Neural cell (in vitro differentiated cells): Measurements from ENCODE around the gene SPDYE9. TPM values are rescaled to one million over a fixed set of nuclear protein-coding genes. Genes with fewer than 3 reads are reported as not detected.
"Not testable (repeated sequence)": the region's sequence is repeated elsewhere in the genome, so short reads cannot be mapped to it uniquely, and the experiment has no call there.

ENCODE experiments used
- H2AFZ ChIP-seq: fragments of 200-600, 300-800 bp; sonication (generic), shearing (Covaris generic); 2 replicates; pipeline ENCODE4 v1.6.0; 2014; ENCODE audit warnings: low read depth, mild to moderate bottlenecking, antibody characterized with exemption, low read length, moderate library complexity
- H3F3A ChIP-seq: fragments of 200-600 bp; shearing (Covaris generic); 2 replicates; pipeline ENCODE4 v1.6.1; 2016; ENCODE audit warnings: mild to moderate bottlenecking, moderate library complexity, mixed read lengths, antibody characterized with exemption, low read length; ENCODE audit not compliant: insufficient read depth, poor library complexity, severe bottlenecking
- H3K27ac ChIP-seq: fragments of 200-600, 300-800 bp; sonication (generic), shearing (Covaris generic); 2 replicates; pipeline ENCODE4 v1.5.1; 2014; ENCODE audit warnings: mild to moderate bottlenecking, low read length, moderate library complexity
- H3K27me3 ChIP-seq: fragments of 300-800, 200-600 bp; sonication (generic), shearing (Covaris generic); 2 replicates; pipeline ENCODE4 v1.6.0; 2014; ENCODE audit warnings: mild to moderate bottlenecking, low read depth, low read length, moderate library complexity; ENCODE audit not compliant: insufficient read depth
- H3K36me3 ChIP-seq: fragments of 300-800, 200-600 bp; sonication (generic), shearing (Covaris generic); 2 replicates; pipeline ENCODE4 v1.5.1; 2014; ENCODE audit warnings: mild to moderate bottlenecking, antibody characterized with exemption, low read length, moderate library complexity; ENCODE audit not compliant: insufficient read depth
- H3K4me2 ChIP-seq: fragments of 300-800, 200-600 bp; sonication (generic), shearing (Covaris generic); 2 replicates; pipeline ENCODE4 v1.6.0; 2014; ENCODE audit warnings: mild to moderate bottlenecking, low read length
- H3K4me3 ChIP-seq: fragments of 300-800, 200-600 bp; sonication (generic), shearing (Covaris generic); 2 replicates; pipeline ENCODE4 v1.5.1; 2014; ENCODE audit warnings: mild to moderate bottlenecking, low read length, moderate library complexity
- H3K79me2 ChIP-seq: fragments of 200-600 bp; shearing (Covaris generic); replicated peaks from 2 replicates; pipeline ENCODE4 v1.6.0; 2014; ENCODE audit warnings: mild to moderate bottlenecking, low read length, moderate library complexity; ENCODE audit not compliant: insufficient read depth
- H3K9ac ChIP-seq: fragments of 300-800, 200-600 bp; sonication (generic), shearing (Covaris generic); 2 replicates; pipeline ENCODE4 v1.6.1; 2016; ENCODE audit warnings: mild to moderate bottlenecking, low read length, mixed read lengths
- H3K9me2 ChIP-seq: fragments of 200-600 bp; shearing (Covaris generic); 2 replicates; pipeline ENCODE4 v1.6.1; 2016; ENCODE audit warnings: mild to moderate bottlenecking, low read length, mixed read lengths; ENCODE audit not compliant: insufficient read depth
- H3K9me3 ChIP-seq: fragments of 200-600, 300-800 bp; sonication (generic), shearing (Covaris generic); 2 replicates; pipeline ENCODE4 v1.6.1; 2016; ENCODE audit warnings: mild to moderate bottlenecking, mixed run types, low read length, moderate library complexity, mixed read lengths
- H4K20me1 ChIP-seq: fragments of 200-600 bp; shearing (Covaris generic); 2 replicates; pipeline ENCODE4 v1.6.1; 2016; ENCODE audit warnings: mild to moderate bottlenecking, mixed run types; ENCODE audit not compliant: insufficient read depth
- polyA minus RNA-seq: library from RNA; depleted of rRNA, polyadenylated mRNA; stranded (reverse); fragments of >200 nt; gene quantifications from 2 replicates; pipeline ENCODE4 v1.2.3, GENCODE V29; 2014
- polyA plus RNA-seq: library from polyadenylated mRNA; depleted of rRNA; stranded (reverse); fragments of >200 nt; gene quantifications from 2 replicates; pipeline ENCODE4 v1.2.3, GENCODE V29; 2014

Gene SPDYE9, protein sequence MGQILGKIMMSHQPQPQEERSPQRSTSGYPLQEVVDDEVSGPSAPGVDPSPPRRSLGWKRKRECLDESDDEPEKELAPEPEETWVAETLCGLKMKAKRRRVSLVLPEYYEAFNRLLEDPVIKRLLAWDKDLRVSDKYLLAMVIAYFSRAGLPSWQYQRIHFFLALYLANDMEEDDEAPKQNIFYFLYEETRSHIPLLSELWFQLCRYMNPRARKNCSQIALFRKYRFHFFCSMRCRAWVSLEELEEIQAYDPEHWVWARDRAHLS
- 0.48 and 0.87 TPM in 2 replicates for polyA plus RNA-seq
- polyA minus RNA-seq, result 0.73 TPM in 1 of 2 replicates, not detected in the other

DNA sequence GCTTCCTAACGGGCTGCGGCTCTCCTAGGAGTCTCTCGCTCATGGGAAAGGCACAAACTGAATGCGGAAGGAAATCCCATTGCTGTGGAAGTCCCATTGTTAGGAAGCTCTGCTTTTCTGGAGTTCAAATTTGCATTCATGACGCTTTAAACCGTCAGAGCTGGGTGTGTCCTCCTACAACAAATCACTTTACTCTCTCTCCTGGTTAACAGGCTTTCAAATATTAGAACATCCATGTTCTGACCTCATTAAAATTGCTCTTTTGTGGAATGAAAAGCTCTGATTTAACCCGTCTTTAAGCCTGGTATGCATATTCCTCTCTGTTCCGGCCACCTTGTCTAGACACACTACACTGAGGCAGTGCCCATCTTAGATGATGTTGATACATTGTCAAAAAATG lies at the start of gene SPDYE9:
Gene SPDYE9 (minus strand): TSS at position 101 of the 400 bp plus-strand sequence. CDS start 1,800 bp downstream, outside the sequence.
- not testable (repeated sequence) for H3K9me3 ChIP-seq, H3K79me2 ChIP-seq, H3K36me3 ChIP-seq, H3K4me2 ChIP-seq, H2AFZ ChIP-seq, H3K9ac ChIP-seq, H3K4me3 ChIP-seq, H3K9me2 ChIP-seq, H3F3A ChIP-seq, H4K20me1 ChIP-seq, H3K27ac ChIP-seq, H3K27me3 ChIP-seq

DNA sequence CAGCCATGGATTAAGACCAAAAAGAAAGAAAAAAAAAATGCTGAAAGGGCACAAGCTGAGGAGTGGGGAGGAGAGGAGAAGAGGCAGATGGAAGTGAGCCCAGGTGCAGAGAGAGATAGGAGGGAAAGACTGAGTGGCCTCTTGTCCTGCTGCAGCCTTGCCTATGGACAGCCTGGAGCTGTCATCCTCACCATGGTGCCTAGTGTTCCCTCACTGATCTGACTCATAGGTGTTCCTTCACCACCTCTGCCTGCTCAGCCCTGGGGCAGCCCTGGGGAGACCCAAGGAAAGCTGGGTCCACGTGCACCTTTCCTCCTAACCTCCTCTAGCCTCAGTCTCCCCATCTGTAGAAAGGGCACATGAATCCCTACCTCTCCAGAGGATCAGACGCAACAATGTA lies 49.0 kb upstream of the SPDYE9 start:
- H3K9ac ChIP-seq, H3K4me2 ChIP-seq, H3F3A ChIP-seq, H3K9me2 ChIP-seq, H2AFZ ChIP-seq, H3K4me3 ChIP-seq, H3K9me3 ChIP-seq, H4K20me1 ChIP-seq, H3K79me2 ChIP-seq, H3K27ac ChIP-seq, H3K27me3 ChIP-seq, H3K36me3 ChIP-seq: not testable (repeated sequence)

- H3K79me2 ChIP-seq, H3K9me2 ChIP-seq, H4K20me1 ChIP-seq, H3K4me3 ChIP-seq, H3K36me3 ChIP-seq, H3K9ac ChIP-seq, H3K27ac ChIP-seq, H3K4me2 ChIP-seq, H3K9me3 ChIP-seq, H3K27me3 ChIP-seq, H2AFZ ChIP-seq, H3F3A ChIP-seq: not testable (repeated sequence)
Observed at GRCh38 chr7:73132651-73133217, 46.9 kb upstream of the SPDYE9 start.

DNA sequence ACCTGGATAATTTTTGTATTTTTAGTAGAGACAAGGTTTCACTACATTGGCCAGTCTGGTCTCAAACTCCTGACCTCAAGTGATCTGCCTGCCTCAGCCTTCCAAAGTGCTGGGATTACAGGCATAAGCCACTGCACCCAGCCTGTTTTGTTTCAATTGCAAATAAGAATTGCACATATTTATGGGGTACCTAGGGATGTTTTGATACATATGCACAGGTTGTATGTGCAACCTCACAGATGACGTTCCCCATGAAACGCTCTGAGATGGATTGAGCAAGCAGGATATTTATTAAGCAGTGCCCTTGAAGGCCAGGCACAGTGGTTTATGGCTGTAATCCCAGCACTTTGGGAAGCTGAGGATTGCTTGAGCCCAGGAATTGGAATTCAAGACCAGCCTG lies 44.8 kb upstream of the SPDYE9 start:
- H3F3A ChIP-seq, H3K4me2 ChIP-seq, H3K79me2 ChIP-seq, H3K9me3 ChIP-seq, H3K27ac ChIP-seq, H3K4me3 ChIP-seq, H3K27me3 ChIP-seq, H2AFZ ChIP-seq, H3K9ac ChIP-seq, H3K36me3 ChIP-seq, H4K20me1 ChIP-seq, H3K9me2 ChIP-seq: not testable (repeated sequence)

DNA sequence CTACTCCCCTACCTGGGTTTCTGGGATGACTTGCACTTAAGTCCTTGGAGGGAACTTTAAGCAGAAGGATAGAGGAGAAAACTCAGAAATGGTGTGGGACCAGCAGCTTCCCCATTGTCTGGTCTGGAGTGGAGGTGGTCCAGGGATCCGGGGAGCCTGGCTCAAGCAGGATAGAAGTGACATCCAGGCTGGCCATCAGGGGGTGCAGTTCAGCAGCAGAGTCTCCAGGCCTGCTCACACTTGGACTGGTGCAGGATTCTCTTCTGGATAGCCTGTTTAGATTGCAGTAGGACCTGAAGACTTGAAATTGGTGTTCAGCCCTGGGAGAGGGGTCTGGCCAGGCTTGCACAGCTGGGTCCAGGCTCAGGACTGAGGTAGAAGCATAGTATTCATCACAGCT lies 38.3 kb upstream of the SPDYE9 start:
- not testable (repeated sequence) for H4K20me1 ChIP-seq, H3K9me3 ChIP-seq, H3K4me2 ChIP-seq, H3K27me3 ChIP-seq, H3K9ac ChIP-seq, H3K79me2 ChIP-seq, H3K4me3 ChIP-seq, H3K9me2 ChIP-seq, H3F3A ChIP-seq, H3K36me3 ChIP-seq, H3K27ac ChIP-seq, H2AFZ ChIP-seq

DNA sequence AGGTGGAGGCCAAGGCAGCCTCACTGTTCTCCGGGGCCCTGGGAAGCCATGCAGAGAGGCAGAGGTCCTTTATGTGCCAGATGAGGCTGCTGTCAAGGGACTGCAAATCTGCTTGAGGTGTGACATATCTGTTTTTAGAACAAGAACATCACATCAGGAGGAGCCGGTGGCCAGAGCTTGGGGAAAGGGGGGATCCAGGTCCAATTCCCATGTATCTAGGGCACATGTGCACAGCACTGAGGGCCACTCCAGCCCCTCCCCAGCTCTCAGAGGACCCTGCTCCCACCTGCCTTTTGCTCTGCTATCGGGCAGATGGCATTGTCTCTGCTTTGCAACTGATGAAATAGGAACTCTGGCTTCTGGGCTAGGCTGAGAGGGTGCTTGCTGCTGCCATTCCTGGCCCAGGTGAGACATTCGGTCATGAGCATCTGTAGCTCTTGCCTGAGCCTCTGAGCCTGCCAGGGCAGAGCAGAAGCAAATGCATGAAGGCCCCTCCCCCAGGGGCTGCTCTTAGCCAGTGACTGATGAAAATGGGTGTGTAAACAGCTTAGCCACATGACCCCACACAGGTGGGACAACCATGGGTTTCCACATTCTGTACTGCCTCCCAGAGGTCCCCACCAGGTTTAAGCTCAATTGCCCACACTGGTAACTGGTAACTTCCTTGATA lies 37.1 kb upstream of the SPDYE9 start:
- not testable (repeated sequence) for H4K20me1 ChIP-seq, H3K9ac ChIP-seq, H3K36me3 ChIP-seq, H3K27ac ChIP-seq, H3F3A ChIP-seq, H2AFZ ChIP-seq, H3K27me3 ChIP-seq, H3K9me2 ChIP-seq, H3K9me3 ChIP-seq, H3K4me2 ChIP-seq, H3K4me3 ChIP-seq, H3K79me2 ChIP-seq

- not testable (repeated sequence) for H3F3A ChIP-seq, H3K79me2 ChIP-seq, H3K4me2 ChIP-seq, H2AFZ ChIP-seq, H3K4me3 ChIP-seq, H4K20me1 ChIP-seq, H3K36me3 ChIP-seq, H3K9me3 ChIP-seq, H3K9me2 ChIP-seq, H3K9ac ChIP-seq, H3K27ac ChIP-seq, H3K27me3 ChIP-seq
Observed at GRCh38 chr7:73118155-73118554, 32.3 kb upstream of the SPDYE9 start.

- H3F3A ChIP-seq, H3K9ac ChIP-seq, H3K9me2 ChIP-seq, H3K4me3 ChIP-seq, H4K20me1 ChIP-seq, H2AFZ ChIP-seq, H3K36me3 ChIP-seq, H3K9me3 ChIP-seq, H3K27me3 ChIP-seq, H3K4me2 ChIP-seq, H3K27ac ChIP-seq, H3K79me2 ChIP-seq: not testable (repeated sequence)
Observed at GRCh38 chr7:73057811-73058210, 28.0 kb downstream of the SPDYE9 start, which contains the start of gene SPDYE11. TSS of gene SPDYE11 (minus strand) at chr7:73057911. CDS start at chr7:73056111, 1,800 bp downstream.
